HEK293T (cell line): Measurements from ENCODE around the gene DAP.

Experiments used
- CTBP1 ChIP-seq: fragments of 450-650 bp; IDR thresholded peaks from 2 replicates; pipeline ENCODE4 v1.6.1; 2016; ENCODE audit warnings: borderline replicate concordance
- ELF4 ChIP-seq: fragments of 450-650 bp; IDR thresholded peaks from 2 replicates; pipeline ENCODE4 v1.6.1; 2017; ENCODE audit warnings: antibody characterized with exemption
- FOXA1 ChIP-seq: fragments of 450-650 bp; IDR thresholded peaks from 2 replicates; pipeline ENCODE4 v1.6.1; 2016; ENCODE audit warnings: mild to moderate bottlenecking
- FOXK2 ChIP-seq: fragments of 450-650 bp; IDR thresholded peaks from 2 replicates; pipeline ENCODE4 v1.6.1; 2016; ENCODE audit warnings: mild to moderate bottlenecking
- FOXM1 ChIP-seq: fragments of 450-650 bp; IDR thresholded peaks from 2 replicates; pipeline ENCODE4 v1.6.1; 2017; ENCODE audit warnings: mild to moderate bottlenecking, borderline replicate concordance
- HDGF ChIP-seq: fragments of 450-650 bp; IDR thresholded peaks from 2 replicates; pipeline ENCODE4 v1.6.1; 2017; ENCODE audit warnings: antibody characterized with exemption, borderline replicate concordance
- LEF1 ChIP-seq: fragments of 450-650 bp; IDR thresholded peaks from 2 replicates; pipeline ENCODE4 v1.6.1; 2017; ENCODE audit warnings: mild to moderate bottlenecking, borderline replicate concordance
- NFRKB ChIP-seq: fragments of 450-650 bp; IDR thresholded peaks from 2 replicates; pipeline ENCODE4 v1.6.1; 2016; ENCODE audit warnings: mild to moderate bottlenecking, moderate library complexity
- PKNOX1 ChIP-seq: fragments of 450-650 bp; IDR thresholded peaks from 2 replicates; pipeline ENCODE4 v1.6.1; 2016
- SP1 ChIP-seq: fragments of 450-650 bp; IDR thresholded peaks from 2 replicates; pipeline ENCODE4 v1.6.1; 2017
- SUZ12 ChIP-seq: fragments of 450-650 bp; IDR thresholded peaks from 2 replicates; pipeline ENCODE4 v1.6.1; 2016; ENCODE audit warnings: mild to moderate bottlenecking
- TARDBP ChIP-seq: fragments of 450-650 bp; IDR thresholded peaks from 2 replicates; pipeline ENCODE4 v1.6.1; 2016
- ZNF384 ChIP-seq: fragments of 450-650 bp; IDR thresholded peaks from 2 replicates; pipeline ENCODE4 v1.6.1; 2016

- TF ChIP-seq SP1 (no peak), ELF4 (no peak), FOXM1 (no peak), FOXA1 (no peak), NFRKB (no peak), LEF1 (no peak), SUZ12 (no peak), TARDBP (no peak), PKNOX1 (no peak), ZNF384 (no peak), CTBP1 (no peak), HDGF (no peak), FOXK2 (no peak)
These were observed 31.3 kb upstream of the DAP start for GRCh38 chr5:10792336-10792735.
